VCaP (cell line): ENCODE results near the gene ZBTB45.
"Not testable (repeated sequence)": the region's sequence is repeated elsewhere in the genome, so short reads cannot be mapped to it uniquely, and the experiment has no call there.

Experiments
- H3K27ac ChIP-seq: fragments of 450-650 bp; 2 replicates; pipeline ENCODE4 v1.5.1; 2017
- CTCF ChIP-seq: fragments of 450-650 bp; conservative IDR thresholded peaks from 2 replicates; pipeline ENCODE4 v1.5.1; 2017; ENCODE audit warnings: mild to moderate bottlenecking, moderate library complexity

The ZBTB45 gene

GRCh38 chr19:58500242-58500641 is 19.4 kb downstream of the ZBTB45 start:
- no peak overlapping the region for H3K27ac ChIP-seq
- no peak for TF ChIP-seq CTCF

GRCh38 chr19:58499021-58499927 is 20.3 kb downstream of the ZBTB45 start:
- H3K27ac ChIP-seq: no peak overlapping the region
- TF ChIP-seq CTCF: no peak

- H3K27ac ChIP-seq: no peak overlapping the region
- TF ChIP-seq CTCF: no peak
These were observed 21.1 kb downstream of the ZBTB45 start for GRCh38 chr19:58498316-58499020.

- TF ChIP-seq CTCF: no peak
- no peak overlapping the region for H3K27ac ChIP-seq
These were observed 21.9 kb downstream of the ZBTB45 start for GRCh38 chr19:58497634-58498170.

GRCh38 chr19:58492265-58492664 is 27.3 kb downstream of the ZBTB45 start:
- TF ChIP-seq CTCF: no peak
- no peak overlapping the region for H3K27ac ChIP-seq

GRCh38 chr19:58491393-58491792 is 28.2 kb downstream of the ZBTB45 start:
- no peak for TF ChIP-seq CTCF
- H3K27ac ChIP-seq: no peak overlapping the region

GRCh38 chr19:58484349-58484748 is 35.3 kb downstream of the ZBTB45 start:
- not testable (repeated sequence) for H3K27ac ChIP-seq
- TF ChIP-seq CTCF: 0 out of 2 replicates have a peak, but pooled peaks have one; percentile 11
